GM19239 (cell line): Measurements from ENCODE around the gene HMG20A.

Source experiments
- DNase-seq: peaks from one replicate; pipeline ENCODE4 v3.0.0; 2011; ENCODE audit warnings: low spot score; ENCODE audit not compliant: insufficient read length
- FAIRE-seq: peaks from 2 replicates; lab custom pipeline; 2011; peaks lifted over from hg19 to GRCh38; lab: Jason Lieb, UNC

HMG20A gene

DNA sequence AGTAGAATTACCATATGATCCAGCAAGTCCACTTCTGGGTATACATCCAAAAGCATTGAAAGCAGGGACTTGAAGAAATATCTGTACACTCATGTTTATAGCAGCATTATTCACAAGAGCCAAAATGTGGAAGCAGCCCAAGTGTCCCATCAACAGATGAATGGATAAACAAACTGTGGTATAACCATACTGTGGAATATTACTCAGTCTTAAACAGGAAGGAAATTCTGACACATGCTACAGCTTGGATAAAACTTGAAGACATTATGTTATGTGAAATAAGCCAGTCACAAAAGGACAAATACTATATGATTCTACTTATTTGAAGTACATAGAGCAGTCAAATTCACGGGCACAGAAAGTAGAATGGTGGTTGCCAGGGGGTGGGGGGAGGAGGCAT, 91.2 kb downstream of the HMG20A start:
- no peak for FAIRE-seq
- DNase-seq, result no peak

DNA sequence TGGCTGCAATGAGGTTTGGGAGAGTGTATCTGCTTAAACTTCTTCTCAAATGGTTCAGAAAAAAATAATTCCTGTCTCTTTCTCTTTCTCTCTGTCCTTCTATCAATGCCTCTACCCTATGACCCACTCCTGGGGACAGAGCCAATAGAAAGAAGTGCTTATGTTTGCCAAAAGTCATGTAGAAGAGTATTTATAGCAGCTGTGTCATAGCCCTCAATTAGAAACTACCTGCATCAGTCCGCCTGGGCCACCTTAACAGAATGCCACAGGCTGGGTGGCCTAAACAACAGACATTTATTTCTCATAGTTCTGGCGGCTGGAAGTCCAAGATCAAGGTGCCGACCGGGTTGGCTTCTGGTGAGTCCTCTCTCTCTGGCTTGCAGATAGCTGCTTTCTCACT, 92.5 kb downstream of the HMG20A start:
- FAIRE-seq, result no peak
- no peak for DNase-seq

- DNase-seq (no peak), FAIRE-seq (no peak)
Measured at GRCh38 chr15:77514641-77515402, 94.1 kb downstream of the HMG20A start.

DNA sequence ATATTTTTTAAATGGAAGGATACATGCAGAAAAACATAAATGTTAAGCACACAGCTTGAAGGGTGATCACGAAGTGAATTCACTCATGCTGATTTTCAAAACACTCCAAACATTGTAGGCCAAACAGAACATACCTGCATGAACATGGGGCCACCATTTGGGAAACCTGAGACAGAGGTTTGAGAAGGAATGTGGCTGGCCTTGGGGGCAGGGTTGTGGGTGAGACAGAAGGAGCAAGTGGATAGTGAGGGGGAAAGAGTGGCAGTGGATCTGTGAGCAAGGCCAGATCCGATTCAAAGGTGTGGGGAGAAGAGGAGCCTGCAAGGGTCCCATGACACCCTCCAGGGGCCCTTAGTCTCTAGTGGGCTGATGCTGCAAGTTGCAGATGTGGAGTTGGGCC, 94.9 kb downstream of the HMG20A start:
- DNase-seq, result no peak
- no peak for FAIRE-seq

GRCh38 chr15:77516076-77516475, 95.4 kb downstream of the HMG20A start:
- FAIRE-seq (no peak), DNase-seq (no peak)

GRCh38 chr15:77516786-77517185, 96.1 kb downstream of the HMG20A start:
- DNase-seq, result no peak

GRCh38 chr15:77517579-77517978, 96.9 kb downstream of the HMG20A start:
- FAIRE-seq (no peak), DNase-seq (no peak)

More at GRCh38 chr15:77516786-77517185, 96.1 kb downstream of the HMG20A start:
- FAIRE-seq, result no peak

GRCh38 chr15:77518458-77518857, 97.8 kb downstream of the HMG20A start:
- FAIRE-seq (no peak), DNase-seq (no peak)

DNA sequence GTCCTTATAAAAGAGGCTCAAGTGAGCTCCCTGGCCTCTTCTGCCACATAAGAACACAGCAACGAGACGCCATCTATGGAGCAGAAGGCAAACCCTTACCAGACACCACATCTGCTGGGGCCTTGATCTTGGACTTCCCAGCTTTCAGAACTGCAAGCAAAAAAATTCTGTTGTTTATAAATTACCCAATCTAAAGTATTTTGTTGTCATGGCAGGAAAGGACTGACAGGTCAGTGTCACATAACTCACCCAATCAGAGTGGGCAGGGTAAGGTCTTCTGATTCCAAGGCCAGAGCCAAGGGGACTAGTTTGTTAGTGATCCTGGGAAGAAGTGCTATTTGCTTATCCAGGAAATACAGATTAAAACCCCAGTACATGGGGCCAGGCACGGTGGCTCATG, 98.9 kb downstream of the HMG20A start:
- FAIRE-seq (no peak), DNase-seq (no peak)

- DNase-seq, result no peak
- no peak for FAIRE-seq
Measured at GRCh38 chr15:77521206-77521605, 100.5 kb downstream of the HMG20A start.

GRCh38 chr15:77525400-77525811, 104.7 kb downstream of the HMG20A start:
- DNase-seq (no peak), FAIRE-seq (no peak)

- DNase-seq (no peak), FAIRE-seq (no peak)
Measured at GRCh38 chr15:77525907-77526594, 105.4 kb downstream of the HMG20A start.

DNA sequence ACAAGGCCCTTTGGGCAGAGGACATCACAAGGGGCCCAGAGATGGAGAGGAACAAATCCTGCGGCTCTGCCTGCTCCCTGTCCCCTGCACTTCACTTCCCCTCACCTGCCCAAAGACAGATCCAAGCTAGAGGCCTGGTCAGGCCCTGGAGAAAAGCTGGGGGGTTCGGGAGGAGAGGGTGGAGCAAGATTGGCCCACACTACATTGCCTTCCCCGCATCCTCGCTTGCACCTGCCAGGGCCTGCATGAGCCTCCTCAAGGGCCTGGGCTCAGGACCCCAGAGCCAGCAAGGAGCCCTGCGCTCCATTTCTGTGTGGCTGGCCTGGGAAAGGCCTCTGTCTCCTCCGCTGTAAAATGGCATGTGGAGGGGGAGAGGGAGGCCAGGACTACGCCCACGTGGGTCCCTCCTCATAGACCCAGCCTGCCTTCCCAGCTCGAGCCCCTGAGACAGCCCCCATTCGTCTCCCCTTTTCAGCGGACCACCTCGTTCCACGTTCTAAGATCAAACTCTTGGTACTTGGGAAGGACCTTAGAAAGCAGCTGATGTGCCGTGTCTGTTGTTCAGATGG, 106.0 kb downstream of the HMG20A start:
- DNase-seq (no peak), FAIRE-seq (peak; percentile 21)

DNA sequence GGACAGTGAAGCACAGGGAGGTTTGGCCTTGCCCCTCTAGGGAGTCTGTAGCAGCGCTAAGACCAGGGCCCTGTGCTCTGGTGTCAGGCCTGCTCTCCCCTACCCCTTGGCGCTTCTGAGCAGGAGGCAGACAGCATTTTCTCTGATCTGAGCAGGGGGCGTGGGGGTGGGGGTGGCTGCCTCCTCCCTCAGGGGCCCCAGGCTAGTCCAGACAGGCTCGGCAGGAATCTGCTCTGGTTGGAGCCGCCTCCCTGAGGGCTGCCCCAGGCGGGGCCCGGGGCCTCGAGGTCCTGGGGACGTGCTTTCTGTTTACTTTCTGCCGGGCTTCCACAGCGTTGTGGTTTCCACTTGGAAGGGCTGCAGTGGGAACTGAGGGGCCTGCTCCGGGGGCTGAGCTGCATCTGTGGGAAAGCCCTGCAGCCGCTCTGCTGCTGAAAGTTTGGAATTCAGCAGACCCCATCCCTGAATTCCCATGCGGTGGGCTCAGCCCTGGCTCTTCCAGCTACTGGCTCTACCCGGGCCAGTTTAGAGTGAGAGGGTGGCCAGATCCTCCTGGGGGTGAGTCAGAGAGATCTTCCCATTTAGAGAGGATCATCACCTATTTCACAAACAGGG, 106.6 kb downstream of the HMG20A start:
- FAIRE-seq, result no peak
- DNase-seq, result no peak

DNA sequence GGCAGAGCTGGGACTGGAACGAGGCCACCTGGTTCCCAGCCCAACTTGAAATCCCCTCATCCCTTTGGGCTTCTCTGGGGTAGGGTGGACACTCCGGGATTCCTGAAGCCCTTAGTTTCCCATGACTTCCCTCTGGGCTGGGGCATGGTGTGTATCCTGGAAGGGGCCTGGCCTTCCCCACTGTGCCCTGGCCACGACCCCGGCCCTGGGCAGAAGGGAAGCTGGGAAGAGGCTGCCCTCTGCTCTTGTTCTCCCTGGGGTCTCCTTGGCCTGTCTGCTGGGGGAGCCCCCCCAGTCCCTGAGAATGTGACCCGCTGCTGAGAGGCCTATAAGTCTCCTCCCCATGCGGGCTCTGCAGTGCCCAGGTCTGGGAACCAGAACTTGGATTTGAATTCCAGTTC, 107.1 kb downstream of the HMG20A start:
- DNase-seq (no peak), FAIRE-seq (no peak)

GRCh38 chr15:77528290-77528967, 107.7 kb downstream of the HMG20A start:
- FAIRE-seq, result no peak

GRCh38 chr15:77528968-77529319, 108.3 kb downstream of the HMG20A start:
- no peak for DNase-seq
- FAIRE-seq, result no peak

More at GRCh38 chr15:77528290-77528967, 107.7 kb downstream of the HMG20A start:
- no peak for DNase-seq

GRCh38 chr15:77529394-77530159, 108.9 kb downstream of the HMG20A start:
- FAIRE-seq, result no peak
- no peak for DNase-seq

DNA sequence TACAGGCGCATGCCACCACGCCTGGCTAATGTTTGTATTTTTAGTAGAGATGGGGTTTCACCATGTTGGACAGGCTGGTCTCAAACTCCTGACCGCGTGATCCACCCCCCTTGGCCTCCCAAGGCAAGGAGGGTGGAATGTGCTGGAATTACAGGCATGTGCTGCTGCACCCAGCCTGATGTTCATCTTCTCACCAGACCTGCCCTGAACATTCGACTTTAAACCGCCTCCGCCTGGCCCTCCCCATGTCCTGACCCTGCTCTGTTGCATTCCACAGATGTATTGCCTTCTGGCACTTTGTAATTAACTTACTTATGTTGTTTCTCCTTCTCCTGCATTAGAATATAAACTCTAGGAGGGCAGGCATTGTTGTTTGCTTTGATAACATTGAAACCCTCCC, 109.9 kb downstream of the HMG20A start:
- DNase-seq (no peak), FAIRE-seq (no peak)
